Measurements from ENCODE around the gene PADI1. TPM values are rescaled to one million over a fixed set of nuclear protein-coding genes. Genes with fewer than 3 reads are reported as not detected.

Gene PADI1
- polyA plus RNA-seq, 1 of the 3 experiments (the other 2 are of a cell fraction): 0.26 TPM

DNA sequence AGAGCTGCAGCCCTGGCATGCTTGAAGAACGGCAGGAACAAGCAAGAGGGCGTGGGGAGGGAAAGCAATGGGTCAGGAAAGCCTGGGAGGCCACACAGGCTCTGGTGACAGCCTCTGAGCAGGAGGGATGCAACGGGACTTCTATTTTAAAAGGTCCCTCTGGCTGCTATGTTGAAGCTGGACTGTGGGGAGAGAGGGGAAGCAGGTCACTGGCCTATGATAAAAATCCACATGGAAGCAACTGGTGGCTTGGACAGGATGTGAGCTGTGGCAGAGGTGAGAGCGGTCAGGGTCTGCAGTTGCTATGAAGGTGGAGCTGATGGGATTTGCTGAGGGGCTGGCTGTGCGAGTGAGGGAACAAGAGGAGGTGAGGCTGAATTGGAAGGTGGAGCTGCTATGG is 11.2 kb downstream of the PADI1 start:
- Histone ChIP-seq H3K9me3 (no peaks in the 10 kb centered on the region), H3K27ac (ENCODE audit: low read depth in 2 of 2, low read length in 1 of 2) (no peak overlapping the region), H3K79me2 (ENCODE audit: insufficient read depth) (no peaks in the 10 kb centered on the region), H3K9me2 (no peaks in the 10 kb centered on the region), H3K27me3 (ENCODE audit: insufficient read depth) (no peaks in the 10 kb centered on the region), H3K4me1 (ENCODE audit: control insufficient read depth in 1 of 2, insufficient read depth in 2 of 2, low read depth in 1 of 2, low read length in 1 of 2) (peaks cover 7 to 12% of the 10 kb centered on the region in 2 experiments; a peak in 3 of 4 replicates), H2AFZ (ENCODE audit: low read depth) (no peak overlapping the region), H3F3A (replicated peaks; ENCODE audit: insufficient read depth) (peaks cover 3% of the 10 kb centered on the region), H3K4me2 (no peak overlapping the region), H4K20me1 (ENCODE audit: insufficient read depth) (no peaks in the 10 kb centered on the region), H3K36me3 (replicated peaks in 1 of 2; ENCODE audit: control insufficient read depth in 1 of 2, insufficient read depth in 2 of 2, low read length in 1 of 2) (no peaks in the 10 kb centered on the region), H3K4me3 (ENCODE audit: low read depth in 2 of 2, low read length in 1 of 2) (no peak overlapping the region), H3K9ac (no peak overlapping the region)
- ChIA-PET POLR2A (no interaction called here), CTCF (interaction anchor here (0.8 to 3.2 kb wide), 5 partner anchors 15 to 90 kb away, joined by 3 to 9 read pairs (median 3); no protein-coding TSS in a partner anchor)
- TF ChIP-seq POLR2AphosphoS5 (IDR thresholded peaks at IDR 0.05; ENCODE audit: low read depth, low read length) (no peak), GABPA (IDR thresholded peaks at IDR 0.05; ENCODE audit: low read depth) (no peak), CTCF (IDR thresholded peaks at IDR 0.05) (no peak), YY1 (IDR thresholded peaks at IDR 0.05; ENCODE audit: low read depth) (no peak), ZBTB33 (IDR thresholded peaks at IDR 0.05; ENCODE audit: borderline replicate concordance, low read depth) (no peak), SIN3A (IDR thresholded peaks at IDR 0.05; ENCODE audit: borderline replicate concordance, low read depth, low read length) (no peak), RXRA (IDR thresholded peaks at IDR 0.05; ENCODE audit: borderline replicate concordance, low read depth) (no peak), SMC3 (IDR thresholded peaks at IDR 0.05; ENCODE audit: low read depth, low read length) (no peak), CHD2 (IDR thresholded peaks at IDR 0.05; ENCODE audit: low read length, partially characterized antibody) (no peak), TAF1 (IDR thresholded peaks at IDR 0.05; ENCODE audit: borderline replicate concordance, low read depth, low read length) (no peak), EZH2phosphoT487 (IDR thresholded peaks at IDR 0.05; ENCODE audit: borderline replicate concordance, low read depth) (no peak)
- DNase-seq: no peak
- 82% methylated on average over 5 of the region's 5 CpGs for WGBS (ENCODE audit: low lambda C conversion rate)

- Histone ChIP-seq H3K36me3 (replicated peaks in 1 of 2; ENCODE audit: control insufficient read depth in 1 of 2, insufficient read depth in 2 of 2, low read length in 1 of 2) (no peaks in the 10 kb centered on the region), H3K27me3 (ENCODE audit: insufficient read depth) (no peaks in the 10 kb centered on the region), H2AFZ (ENCODE audit: low read depth) (no peak overlapping the region), H3K9ac (no peak overlapping the region), H3F3A (replicated peaks; ENCODE audit: insufficient read depth) (peaks cover 3% of the 10 kb centered on the region), H3K9me3 (no peaks in the 10 kb centered on the region), H3K4me2 (no peak overlapping the region), H3K79me2 (ENCODE audit: insufficient read depth) (no peaks in the 10 kb centered on the region), H3K4me1 (ENCODE audit: control insufficient read depth in 1 of 2, insufficient read depth in 2 of 2, low read depth in 1 of 2, low read length in 1 of 2) (peaks cover 3 to 9% of the 10 kb centered on the region in 2 experiments; a peak in 3 of 4 replicates), H3K27ac (ENCODE audit: low read depth in 2 of 2, low read length in 1 of 2) (no peak overlapping the region), H4K20me1 (ENCODE audit: insufficient read depth) (no peaks in the 10 kb centered on the region), H3K4me3 (ENCODE audit: low read depth in 2 of 2, low read length in 1 of 2) (no peak overlapping the region), H3K9me2 (no peaks in the 10 kb centered on the region)
- ChIA-PET POLR2A (no interaction called here), CTCF (interaction anchor here (2.0 to 3.2 kb wide), 2 partner anchors 20 to 92 kb away, joined by 9 read pairs; no protein-coding TSS in a partner anchor)
- WGBS (ENCODE audit: low lambda C conversion rate): 75% methylated on average over 3 of the region's 3 CpGs
- no peak for DNase-seq
- no peak for TF ChIP-seq SIN3A (IDR thresholded peaks at IDR 0.05; ENCODE audit: borderline replicate concordance, low read depth, low read length)
- no peak for TF ChIP-seq NRF1 (IDR thresholded peaks at IDR 0.05; ENCODE audit: low read depth, low read length)
- no peak for TF ChIP-seq YY1 (IDR thresholded peaks at IDR 0.05; ENCODE audit: low read depth)
- TF ChIP-seq ZBTB33 (IDR thresholded peaks at IDR 0.05; ENCODE audit: borderline replicate concordance, low read depth): no peak
These were observed 12.7 kb downstream of the PADI1 start for GRCh38 chr1:17217607-17218006.

Measured in SK-N-SH (cell line).